SK-N-MC (cell line): ENCODE measurements around the gene ANXA10.

Experiments
- EZH2 ChIP-seq: fragments of 200-600 bp; sonication (generic); IDR thresholded peaks from one replicate; pipeline ENCODE4 v1.6.1; 2017; ENCODE audit warnings: antibody characterized with exemption
- POLR2AphosphoS5 ChIP-seq: IDR thresholded peaks from 2 replicates; pipeline ENCODE4 v1.6.1; 2012; ENCODE audit warnings: mild to moderate bottlenecking, low read depth, low read length, borderline replicate concordance

DNA sequence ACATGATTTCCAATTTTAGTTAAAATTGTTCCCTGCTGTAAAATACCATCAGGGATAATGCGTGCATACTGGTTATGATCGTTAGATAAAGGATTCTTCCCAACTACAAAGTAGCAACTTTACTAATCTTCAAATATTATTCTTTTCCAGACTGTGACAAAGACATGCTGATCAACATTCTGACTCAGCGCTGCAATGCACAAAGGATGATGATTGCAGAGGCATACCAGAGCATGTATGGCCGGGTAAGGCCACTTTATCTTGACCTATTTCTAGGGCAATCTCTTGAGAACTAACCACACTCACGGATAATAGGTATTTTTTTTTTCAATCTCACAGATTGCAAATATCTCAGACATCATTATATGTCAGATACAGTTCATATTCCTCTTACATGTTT, 47.0 kb downstream of the ANXA10 start:
- TF ChIP-seq EZH2 (no peak), POLR2AphosphoS5 (no peak)
